IMR-90 (cell line): ENCODE results near the gene LCE4A.

ENCODE experiments used
- BHLHE40 ChIP-seq: fragments of 150-350 bp; IDR thresholded peaks from 2 replicates; pipeline ENCODE4 v1.6.1; 2016; ENCODE audit warnings: mild to moderate bottlenecking, low read depth, low read length
- CHD1 ChIP-seq: IDR thresholded peaks from 2 replicates; pipeline ENCODE4 v1.6.1; 2012; ENCODE audit warnings: low read depth, low read length, improper control_type of control experiment
- CTCF ChIP-seq: conservative IDR thresholded peaks from 2 replicates; pipeline ENCODE4 v1.5.1; 2012; ENCODE audit warnings: mild to moderate bottlenecking, low read depth, low read length, improper control_type of control experiment
- POLR2A ChIP-seq: IDR thresholded peaks from 2 replicates; pipeline ENCODE4 v1.6.1; 2012; ENCODE audit warnings: mild to moderate bottlenecking, low read depth, low read length

- no peak for TF ChIP-seq POLR2A
- 0 out of 2 replicates have a peak, but pooled peaks have one; percentile 10 for TF ChIP-seq BHLHE40
- no peak for TF ChIP-seq CTCF
- no peak for TF ChIP-seq CHD1
Observed at GRCh38 chr1:152663098-152663497, 44.9 kb upstream of the LCE4A start, which contains the start of gene LCE2D.
